ENCODE measurements around the gene HES5. TPM values are rescaled to one million over a fixed set of nuclear protein-coding genes. Genes with fewer than 3 reads are reported as not detected.

The HES5 gene
- total and polyA plus RNA-seq, 2 donors (not counting 3 experiments of a cell fraction or from before 2014, with no cell fraction given) = 0.07 TPM; not detected in 1

GRCh38 chr1:2526824-2527555, 3.1 kb downstream of the HES5 start:
- DNase-seq (ENCODE audit: low read depth, low spot score) = no peak
- intact Hi-C loops (cut with micrococcal nuclease) = loop anchor here (1.0 to 2.0 kb wide), 5 partner anchors 19 to 1373 kb away; partner anchors contain the start of genes C1orf174 and PRXL2B
- no peak overlapping the region for H3K4me3 ChIP-seq (replicated peaks in 1 of 3; ENCODE audit: insufficient read depth in 1 of 3, low read depth in 1 of 3, low read length in 3 of 3)

More at GRCh38 chr1:2526824-2527555, 3.1 kb downstream of the HES5 start:
- POLR2A ChIA-PET = interaction anchor here (1.1 kb wide), 2 partner anchors 19 to 20 kb away, joined by 3 to 5 read pairs; no protein-coding TSS in a partner anchor
- dilution Hi-C loops (cut with MboI; ENCODE audit: extremely low pct_ligation_motif_present, low sequenced_read_pairs) = no loop called here
- Histone ChIP-seq H3K36me3 (ENCODE audit: control insufficient read depth in 2 of 2, extremely low read depth in 1 of 2, insufficient read depth in 2 of 2, low read length in 2 of 2) (no peaks in the 10 kb centered on the region), H3K79me2 (ENCODE audit: control insufficient read depth, insufficient read depth, low read length) (peaks cover 38% of the 10 kb centered on the region), H3K4me2 (ENCODE audit: insufficient read depth, low read length) (no peak overlapping the region), H3K4me1 (ENCODE audit: control insufficient read depth, extremely low read depth, insufficient read depth, low read length) (peaks cover 17% of the 10 kb centered on the region), H3K9me1 (replicated peaks; ENCODE audit: control insufficient read depth, extremely low read depth, insufficient read depth, low read length) (no peaks in the 10 kb centered on the region), H3K9me3 (replicated peaks; ENCODE audit: control insufficient read depth, insufficient read depth, low read length) (no peaks in the 10 kb centered on the region), H3K9ac (replicated peaks; ENCODE audit: extremely low read depth, insufficient read depth, low read length) (no peak overlapping the region), H2AFZ (ENCODE audit: low read depth, low read length) (no peak overlapping the region), H4K20me1 (replicated peaks; ENCODE audit: control insufficient read depth, extremely low read depth, insufficient read depth, low read length) (no peaks in the 10 kb centered on the region), H3K27ac (ENCODE audit: insufficient read depth, low read depth, low read length) (no peak overlapping the region), H3K27me3 (ENCODE audit: control insufficient read depth in 2 of 2, insufficient read depth in 2 of 2, low read length in 2 of 2) (peaks cover 14 to 17% of the 10 kb centered on the region in 2 experiments)
- FAIRE-seq = no peak
- BruUV-seq (replicated peaks) = no TSS peak
- TF ChIP-seq MYC (IDR thresholded peaks at IDR 0.05; ENCODE audit: low read depth, low read length) (no peak), MAX (IDR thresholded peaks at IDR 0.05; ENCODE audit: insufficient read depth, insufficient read length) (no peak), EZH2 (IDR thresholded peaks at IDR 0.05; ENCODE audit: borderline replicate concordance, low read depth, low read length, severe bottlenecking) (no peak), FOS (IDR thresholded peaks at IDR 0.05; ENCODE audit: borderline replicate concordance, insufficient read depth, low read length) (no peak), POLR2AphosphoS5 (IDR thresholded peaks at IDR 0.05; ENCODE audit: insufficient read depth, low read depth, low read length) (no peak), GATA2 (IDR thresholded peaks at IDR 0.05; ENCODE audit: insufficient read depth, insufficient read length, low read depth, low read length) (no peak), CTCF (IDR thresholded peaks at IDR 0.05; ENCODE audit: extremely low read depth in 1 of 2, insufficient read depth in 1 of 2, low read depth in 1 of 2, low read length in 2 of 2) (no peak), POLR2A (IDR thresholded peaks at IDR 0.05; ENCODE audit: low read depth, low read length) (no peak)
- CTCF ChIA-PET = interaction anchor here (1.2 to 2.0 kb wide), 6 partner anchors 12 to 332 kb away, joined by 3 to 13 read pairs (median 7); partner anchors contain the start of gene FAAP20

All from endothelial cell of umbilical vein (primary cell).